Raji (cell line): ENCODE results near the gene LDB3.

Experiments
- POLR2A ChIP-seq: IDR thresholded peaks from 2 replicates; pipeline ENCODE4 v1.6.1; 2011; ENCODE audit warnings: low read depth, low read length, control low read depth; ENCODE audit not compliant: insufficient read depth

LDB3 gene

DNA sequence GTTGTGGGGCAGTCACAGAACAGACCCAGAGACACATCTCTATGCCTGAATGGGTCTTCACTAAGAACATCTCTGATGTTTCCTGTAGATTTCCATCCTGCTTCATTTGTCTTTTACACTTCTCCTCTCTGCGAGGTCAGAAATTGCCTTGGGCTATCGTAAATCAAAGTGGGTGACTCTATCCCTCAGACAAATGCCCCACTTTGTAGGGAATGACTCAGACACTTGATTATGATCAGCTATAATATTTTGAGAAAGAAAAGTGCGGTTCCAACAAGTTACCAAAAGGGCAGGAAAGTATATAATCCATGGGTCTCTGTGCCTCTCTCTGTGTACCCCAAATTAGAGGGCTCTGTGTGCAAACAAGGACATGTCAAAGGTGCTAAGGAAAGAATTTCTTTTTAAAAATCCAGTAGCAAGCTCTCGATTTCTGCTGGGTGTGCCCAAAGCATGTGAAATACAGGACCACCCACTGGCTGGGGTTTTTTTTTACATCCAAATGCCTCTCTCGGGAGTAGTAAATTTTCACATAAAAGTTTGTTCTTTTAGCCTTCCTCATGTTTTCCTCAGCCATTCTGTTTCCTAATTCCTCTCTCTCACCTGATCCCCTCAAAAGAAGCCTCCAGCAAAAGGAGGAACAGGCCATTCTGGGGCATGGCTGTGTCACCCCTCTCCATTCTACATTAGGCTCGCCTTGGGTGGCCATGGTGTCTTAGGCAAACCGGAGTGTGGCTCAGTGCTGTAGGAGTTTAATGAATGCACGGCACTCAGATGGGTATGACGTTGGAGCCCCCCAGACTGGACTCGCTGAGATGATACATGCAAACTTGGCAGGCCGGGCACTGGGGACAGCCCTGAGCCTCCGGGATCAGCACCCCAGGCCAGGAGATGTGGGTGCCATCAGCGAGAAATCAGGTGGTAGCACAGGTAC is 20.3 kb upstream of the LDB3 start:
- no peak for TF ChIP-seq POLR2A

DNA sequence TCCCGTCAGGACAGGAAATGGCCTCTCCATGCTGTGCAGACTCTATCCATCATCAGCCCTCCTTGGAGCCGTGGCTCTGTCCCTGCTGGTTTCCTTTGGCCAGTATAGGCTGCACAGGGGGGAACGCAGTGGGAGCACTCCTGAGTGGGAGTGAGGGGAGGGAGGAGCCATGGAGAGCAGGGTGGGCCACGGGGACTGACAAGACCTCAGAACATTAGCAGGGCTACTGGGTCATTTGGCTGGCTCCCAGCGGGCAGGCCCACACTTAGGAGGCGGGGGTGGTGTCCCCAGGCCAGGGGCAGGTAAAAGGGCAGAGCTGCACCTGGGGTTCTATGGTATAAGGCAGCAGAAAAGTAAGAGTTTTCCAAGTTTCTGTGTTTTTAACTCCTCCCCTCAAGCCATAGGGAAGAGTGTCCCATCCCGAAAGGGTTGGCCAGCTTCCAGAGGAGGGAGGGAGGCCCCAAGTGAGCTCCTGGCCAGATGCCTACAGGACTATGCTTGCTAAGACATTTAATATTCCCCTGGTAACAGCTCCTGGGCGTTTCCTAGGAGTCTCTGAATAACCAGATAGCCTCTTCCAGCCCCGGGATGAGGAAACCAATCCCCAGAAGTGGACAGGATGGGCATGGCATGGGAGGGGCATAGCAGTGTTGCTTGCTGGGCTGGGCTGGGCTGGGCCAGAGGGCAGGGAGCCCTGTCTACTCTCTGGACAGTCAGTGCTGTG is 19.4 kb upstream of the LDB3 start:
- no peak for TF ChIP-seq POLR2A

GRCh38 chr10:86649471-86650150 is 18.7 kb upstream of the LDB3 start:
- no peak for TF ChIP-seq POLR2A

GRCh38 chr10:86650151-86650550 is 18.2 kb upstream of the LDB3 start:
- TF ChIP-seq POLR2A = no peak

DNA sequence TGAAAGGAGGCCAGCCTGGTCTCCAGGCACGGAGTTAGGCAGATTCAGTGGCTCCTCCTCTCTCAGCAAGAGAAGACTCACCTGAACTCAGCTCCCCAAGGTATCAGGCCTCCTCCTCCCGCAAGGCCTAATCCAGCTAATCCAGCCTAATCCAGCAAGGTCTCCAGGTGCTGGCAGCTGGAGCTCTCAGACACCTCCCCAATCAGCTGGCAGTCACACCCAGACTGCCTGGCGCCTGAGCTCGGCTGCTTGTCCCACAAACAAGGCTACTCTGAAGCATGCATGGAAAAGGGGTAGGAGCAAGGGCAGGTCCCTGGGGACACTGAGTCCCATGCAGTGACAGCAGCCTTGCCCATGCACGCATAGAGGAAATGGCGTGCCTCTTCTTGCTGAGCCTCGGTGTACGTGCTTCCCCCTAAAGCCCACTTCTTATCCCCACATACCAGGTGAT is 17.3 kb upstream of the LDB3 start:
- no peak for TF ChIP-seq POLR2A

GRCh38 chr10:86651631-86652331 is 16.5 kb upstream of the LDB3 start:
- no peak for TF ChIP-seq POLR2A

- no peak for TF ChIP-seq POLR2A
These were observed 15.7 kb upstream of the LDB3 start for GRCh38 chr10:86652361-86653202.

DNA sequence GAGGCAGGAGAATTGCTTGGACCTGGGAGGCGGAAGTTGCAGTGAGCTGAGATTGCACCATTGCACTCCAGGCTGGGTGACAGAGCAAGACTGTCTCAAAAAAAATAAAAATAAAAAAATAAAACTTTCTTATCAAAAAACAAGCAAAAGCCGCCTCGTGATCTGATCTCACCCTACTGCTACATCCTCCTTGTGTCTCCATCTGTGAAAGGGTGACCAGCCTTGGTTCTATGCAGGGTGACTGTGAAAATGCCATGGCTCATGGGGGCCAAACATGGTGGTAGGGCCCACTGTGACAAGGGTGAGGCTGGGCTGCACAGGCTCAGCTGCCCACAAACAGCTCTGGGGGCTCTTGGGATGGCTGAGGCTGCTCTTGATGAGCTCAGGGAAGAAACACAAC is 14.9 kb upstream of the LDB3 start:
- TF ChIP-seq POLR2A = no peak

DNA sequence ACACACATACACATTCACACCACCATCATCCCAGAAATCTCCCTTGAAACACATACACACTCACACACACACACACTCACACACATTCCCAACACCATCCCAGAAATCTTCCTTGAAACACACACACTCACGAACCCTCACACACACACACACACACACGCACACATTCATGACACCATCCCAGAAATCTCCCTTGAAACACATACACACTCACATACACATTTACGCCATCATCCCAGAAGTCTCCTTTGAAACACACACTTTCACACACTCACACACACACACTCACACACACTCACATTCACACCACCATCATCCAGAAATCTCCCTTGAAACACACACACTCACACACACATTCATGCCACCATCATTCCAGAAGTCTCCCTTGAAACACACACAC is 14.3 kb upstream of the LDB3 start:
- TF ChIP-seq POLR2A = no peak

DNA sequence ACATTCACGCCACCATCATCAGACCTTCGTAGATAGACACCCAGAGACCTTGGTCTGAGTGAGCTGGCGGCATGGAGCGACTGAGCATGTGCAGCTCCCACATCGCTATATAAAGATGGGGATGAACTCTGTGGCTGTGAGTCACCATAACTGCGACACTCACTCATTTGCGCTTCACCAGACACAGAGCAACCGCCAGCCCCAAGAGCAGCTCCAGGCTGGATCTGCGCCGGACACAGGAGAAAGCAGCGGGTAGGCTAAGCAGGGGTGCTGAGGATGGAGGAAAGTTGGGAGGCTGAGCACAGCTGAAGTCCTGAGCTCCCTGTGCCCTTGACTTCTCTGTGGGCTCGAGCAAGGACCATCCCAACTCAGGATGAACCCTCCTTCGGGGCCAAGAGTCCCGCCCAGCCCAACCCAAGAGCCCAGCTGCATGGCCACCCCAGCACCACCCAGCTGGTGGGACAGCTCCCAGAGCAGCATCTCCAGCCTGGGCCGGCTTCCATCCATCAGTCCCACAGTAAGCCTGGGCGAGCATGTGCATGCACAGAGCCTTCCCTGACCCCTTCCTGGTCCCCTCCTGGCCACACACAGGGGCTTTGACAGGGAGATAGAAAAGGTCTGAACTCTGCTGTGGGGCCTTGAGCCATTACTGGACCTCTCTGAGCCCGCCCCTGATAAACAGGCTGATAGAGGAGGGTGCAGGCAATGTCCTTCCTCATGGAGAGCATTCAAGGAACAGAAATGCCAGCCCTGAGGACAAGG is 13.7 kb upstream of the LDB3 start, which contains the start of gene OPN4:
Gene OPN4 (plus strand): TSS at position 137 of the 762 bp plus-strand sequence. CDS start 237 bp downstream, at position 374.
- no peak for TF ChIP-seq POLR2A

- TF ChIP-seq POLR2A = no peak
These were observed 13.2 kb upstream of the LDB3 start for GRCh38 chr10:86655173-86655540.

DNA sequence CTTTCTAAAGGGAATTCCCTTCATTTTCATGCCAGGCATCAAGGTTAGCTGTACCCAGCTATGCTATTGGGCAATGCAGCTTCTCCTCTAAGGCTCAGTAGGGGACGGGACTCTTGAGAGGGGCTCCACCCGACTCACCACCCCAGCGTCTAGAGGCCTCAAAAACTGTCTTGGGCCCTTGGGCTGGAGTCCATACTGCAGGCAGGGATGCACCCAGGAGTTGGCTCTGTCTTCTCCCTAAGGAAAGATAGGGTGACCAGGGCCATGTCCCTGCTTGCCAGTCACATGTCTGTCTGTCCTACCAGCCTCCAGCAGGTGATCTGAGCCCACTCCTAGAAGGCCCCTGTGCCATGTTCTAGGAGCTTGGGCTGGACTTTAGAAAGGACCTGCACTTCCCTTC is 12.7 kb upstream of the LDB3 start:
- no peak for TF ChIP-seq POLR2A

- no peak for TF ChIP-seq POLR2A
These were observed 11.3 kb upstream of the LDB3 start for GRCh38 chr10:86657011-86657395.
